Immature natural killer cell (primary cell): ENCODE data around the gene CACNA1C. TPM values are rescaled to one million over a fixed set of nuclear protein-coding genes. Genes with fewer than 3 reads are reported as not detected.
"Not testable (repeated sequence)": the region's sequence is repeated elsewhere in the genome, so short reads cannot be mapped to it uniquely, and the experiment has no call there.

Source experiments
- DNase-seq, 3 donors: peaks; one replicate each; pipeline ENCODE4 v3.0.0; 2022; ENCODE audit warnings: mixed read lengths in 1 of 3
- H3K27ac Mint-ChIP-seq, 6 donors: one replicate each; pipeline ENCODE4 v1.8.0; 2020; ENCODE audit warnings: mixed read lengths in 6 of 6, mild to moderate bottlenecking in 5 of 6, inconsistent platforms in 4 of 6, moderate library complexity in 3 of 6
- H3K27me3 Mint-ChIP-seq, 3 donors: one replicate each; pipeline ENCODE4 v1.8.0; 2020 to 2021; ENCODE audit warnings: low read depth in 3 of 3, mild to moderate bottlenecking in 3 of 3, mixed read lengths in 3 of 3, moderate library complexity in 3 of 3, inconsistent platforms in 1 of 3
- H3K36me3 Mint-ChIP-seq, 3 donors: one replicate each; pipeline ENCODE4 v1.8.0; 2020; ENCODE audit warnings: mixed read lengths in 3 of 3, inconsistent platforms in 2 of 3, mild to moderate bottlenecking in 2 of 3
- H3K4me1 Mint-ChIP-seq, 2 donors: one replicate each; pipeline ENCODE4 v1.8.0; 2020; ENCODE audit warnings: inconsistent platforms in 2 of 2, mild to moderate bottlenecking in 2 of 2, mixed read lengths in 2 of 2, moderate library complexity in 1 of 2
- H3K4me3 Mint-ChIP-seq, 5 donors: one replicate each; pipeline ENCODE4 v1.8.0; 2020; ENCODE audit warnings: mild to moderate bottlenecking in 5 of 5, mixed read lengths in 5 of 5, inconsistent platforms in 3 of 5, moderate library complexity in 3 of 5
- H3K9me3 Mint-ChIP-seq, 6 donors: one replicate each; pipeline ENCODE4 v1.8.0; 2020; ENCODE audit warnings: mild to moderate bottlenecking in 6 of 6, mixed read lengths in 6 of 6, inconsistent platforms in 4 of 6, moderate library complexity in 3 of 6
- polyA plus RNA-seq, 3 donors: library from polyadenylated mRNA; unstranded; fragments of 300-500 nt; fragmentation: Illumina TruSeq; gene quantifications; one replicate each; pipeline ENCODE4 v1.2.3, GENCODE V29; 2021

The CACNA1C gene
- polyA plus RNA-seq, 3 donors from 2014 or later = 0.05 to 0.36 (median 0.12) TPM

DNA sequence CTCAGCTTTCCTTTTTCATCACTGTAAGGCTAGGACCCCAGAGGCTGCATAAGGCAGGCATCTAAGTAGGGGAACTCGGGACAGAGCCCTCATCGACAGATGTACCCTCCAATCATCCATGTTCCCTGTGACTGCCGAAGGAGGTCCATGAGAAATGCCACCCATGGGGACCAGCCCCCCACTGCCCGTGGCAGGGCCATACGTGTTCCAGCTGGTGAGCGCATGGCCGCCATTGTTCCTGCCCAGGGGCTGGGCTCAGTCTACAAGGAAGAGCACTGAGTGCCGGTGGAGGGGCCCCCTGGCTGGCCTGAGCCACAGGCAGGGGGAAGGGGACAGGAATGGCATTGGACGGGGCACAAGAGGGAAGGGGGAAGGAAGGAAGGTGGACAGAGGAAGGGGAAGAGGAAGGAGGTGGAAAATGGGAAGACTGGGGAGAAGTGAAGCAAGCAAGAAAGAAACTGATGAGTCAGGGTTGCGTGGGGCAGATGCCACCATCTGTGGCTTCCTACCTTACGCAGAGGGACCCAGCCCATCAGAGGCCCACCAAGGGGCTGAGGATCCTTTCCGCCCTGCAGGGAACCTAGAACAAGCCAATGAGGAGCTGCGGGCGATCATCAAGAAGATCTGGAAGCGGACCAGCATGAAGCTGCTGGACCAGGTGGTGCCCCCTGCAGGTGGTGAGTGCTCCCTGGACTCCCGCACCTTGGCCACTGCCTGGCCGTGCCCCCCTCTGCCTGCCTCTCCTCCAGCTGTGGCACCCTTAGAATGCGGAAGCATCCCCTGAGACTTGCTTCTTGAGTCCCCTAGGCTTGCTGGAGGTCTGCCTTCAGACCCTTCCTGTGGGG is 621.4 kb downstream of the CACNA1C start:
- DNase-seq = no peak
- Mint-ChIP-seq H3K9me3 (no peaks in the 10 kb centered on the region), H3K36me3 (peaks cover 4 to 6% (median 5%) of the 10 kb centered on the region in 3 donors), H3K4me1 (no peaks in the 10 kb centered on the region), H3K4me3 (no peak overlapping the region), H3K27me3 (peaks cover 0 to 2% (median 1%) of the 10 kb centered on the region in 3 donors), H3K27ac (no peak overlapping the region)

GRCh38 chr12:2675776-2676175 is 623.0 kb downstream of the CACNA1C start:
- peaks cover 0 to 2% (median 1%) of the 10 kb centered on the region in 3 donors for H3K27me3 Mint-ChIP-seq
- H3K9me3 Mint-ChIP-seq = no peaks in the 10 kb centered on the region
- no peaks in the 10 kb centered on the region for H3K4me1 Mint-ChIP-seq
- DNase-seq = no peak
- H3K36me3 Mint-ChIP-seq = peaks cover 0 to 6% (median 5%) of the 10 kb centered on the region in 3 donors
- H3K27ac Mint-ChIP-seq = no peak overlapping the region
- no peak overlapping the region for H3K4me3 Mint-ChIP-seq

- Mint-ChIP-seq H3K27ac (no peak overlapping the region), H3K27me3 (peaks cover 3 to 6% (median 4%) of the 10 kb centered on the region in 3 donors), H3K36me3 (no peaks in the 10 kb centered on the region), H3K4me3 (no peak overlapping the region), H3K4me1 (peaks cover 0 to 2% of the 10 kb centered on the region in 2 donors), H3K9me3 (no peaks in the 10 kb centered on the region)
- DNase-seq = no peak
Observed at GRCh38 chr12:2677142-2677880, 624.5 kb downstream of the CACNA1C start.

DNA sequence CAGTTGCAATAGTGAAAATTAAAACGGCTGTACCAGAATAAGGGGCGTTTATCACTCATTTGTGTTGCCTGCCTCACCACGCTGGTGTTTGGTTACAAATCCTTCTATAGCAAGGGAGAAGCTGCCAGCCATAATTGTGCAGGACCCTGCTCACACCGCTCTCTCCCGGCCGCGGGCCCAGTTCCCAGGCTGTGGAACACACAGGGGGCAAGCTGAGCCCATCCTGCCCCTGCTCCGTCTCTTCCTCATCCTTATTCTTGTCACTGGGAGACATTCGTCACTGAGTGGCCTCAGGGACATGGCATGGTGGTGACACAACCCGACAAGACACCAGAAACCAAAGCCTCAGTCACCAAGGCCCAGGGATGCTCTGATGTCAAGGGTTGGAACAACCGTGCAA is 625.6 kb downstream of the CACNA1C start:
- peaks cover 0 to 4% (median 0%) of the 10 kb centered on the region in 3 donors for H3K36me3 Mint-ChIP-seq
- DNase-seq = no peak
- peak overlapping the region in 1 of 6 donors; percentile 34 for H3K27ac Mint-ChIP-seq
- peaks cover 7 to 13% (median 9%) of the 10 kb centered on the region in 3 donors for H3K27me3 Mint-ChIP-seq
- H3K9me3 Mint-ChIP-seq = peaks cover 0 to 5% (median 0%) of the 10 kb centered on the region in 6 donors
- peaks cover 2 to 12% of the 10 kb centered on the region in 2 donors for H3K4me1 Mint-ChIP-seq
- no peak overlapping the region for H3K4me3 Mint-ChIP-seq

GRCh38 chr12:2679068-2679815 is 626.5 kb downstream of the CACNA1C start:
- DNase-seq = no peak
- Mint-ChIP-seq H3K4me1 (peaks cover 2 to 12% of the 10 kb centered on the region in 2 donors), H3K4me3 (no peak overlapping the region), H3K36me3 (peaks cover 0 to 4% (median 0%) of the 10 kb centered on the region in 3 donors), H3K9me3 (peaks cover 0 to 5% (median 0%) of the 10 kb centered on the region in 6 donors), H3K27me3 (peaks cover 7 to 13% (median 9%) of the 10 kb centered on the region in 3 donors), H3K27ac (no peak overlapping the region)

DNA sequence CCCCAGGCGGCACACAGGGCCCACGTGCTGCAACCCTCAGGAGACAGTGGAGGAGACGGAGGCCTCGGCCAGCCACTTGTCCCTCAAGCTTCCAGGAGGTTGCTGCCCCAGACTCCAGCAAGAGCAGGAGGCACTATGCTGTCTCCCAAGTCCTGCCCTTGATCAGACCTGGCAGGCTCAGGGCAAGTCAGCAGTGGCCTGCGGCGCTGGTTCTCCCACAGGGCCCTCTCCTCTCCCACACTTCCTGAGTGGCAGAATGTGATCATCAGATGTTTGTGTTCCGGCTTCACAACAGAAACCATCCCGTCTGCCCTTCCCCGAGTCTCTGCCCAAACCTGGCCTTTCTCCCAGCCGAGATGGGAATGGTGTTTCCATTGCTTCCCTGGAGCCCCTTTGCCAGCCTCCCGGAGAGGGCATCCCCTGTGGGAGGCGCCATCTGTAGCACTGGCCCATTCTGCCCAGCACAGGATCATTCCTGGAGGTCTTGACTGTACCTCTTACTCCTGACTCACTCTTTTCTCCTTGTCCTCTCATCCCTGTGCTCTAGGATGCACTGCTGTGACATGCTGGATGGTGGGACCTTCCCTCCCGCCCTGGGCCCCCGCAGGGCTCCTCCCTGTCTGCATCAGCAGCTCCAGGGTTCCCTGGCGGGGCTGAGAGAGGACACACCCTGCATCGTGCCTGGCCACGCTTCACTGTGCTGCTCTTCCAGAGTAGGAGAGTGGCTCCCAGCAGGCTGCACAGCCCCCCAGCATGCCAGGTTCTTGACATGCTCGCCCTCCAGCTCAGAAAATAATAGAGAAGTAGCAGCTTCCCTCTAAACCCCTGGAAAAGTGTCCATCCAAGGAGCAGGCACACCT is 627.3 kb downstream of the CACNA1C start:
- no peak overlapping the region for H3K4me3 Mint-ChIP-seq
- DNase-seq = no peak
- H3K36me3 Mint-ChIP-seq = peaks cover 0 to 4% (median 0%) of the 10 kb centered on the region in 3 donors
- peaks cover 0 to 5% (median 0%) of the 10 kb centered on the region in 6 donors for H3K9me3 Mint-ChIP-seq
- H3K4me1 Mint-ChIP-seq = peaks cover 2 to 12% of the 10 kb centered on the region in 2 donors
- no peak overlapping the region for H3K27ac Mint-ChIP-seq
- peaks cover 7 to 13% (median 9%) of the 10 kb centered on the region in 3 donors for H3K27me3 Mint-ChIP-seq

GRCh38 chr12:2680676-2681039 is 627.9 kb downstream of the CACNA1C start:
- H3K4me3 Mint-ChIP-seq = no peak overlapping the region
- DNase-seq = no peak
- H3K9me3 Mint-ChIP-seq = peaks cover 0 to 5% (median 0%) of the 10 kb centered on the region in 6 donors
- peaks cover 2 to 12% of the 10 kb centered on the region in 2 donors for H3K4me1 Mint-ChIP-seq
- H3K36me3 Mint-ChIP-seq = peaks cover 0 to 4% (median 0%) of the 10 kb centered on the region in 3 donors
- peaks cover 7 to 13% (median 9%) of the 10 kb centered on the region in 3 donors for H3K27me3 Mint-ChIP-seq
- no peak overlapping the region for H3K27ac Mint-ChIP-seq

GRCh38 chr12:2681450-2682205 is 628.8 kb downstream of the CACNA1C start:
- Mint-ChIP-seq H3K4me1 (peaks cover 2 to 12% of the 10 kb centered on the region in 2 donors), H3K36me3 (peaks cover 0 to 4% (median 0%) of the 10 kb centered on the region in 3 donors), H3K4me3 (no peak overlapping the region), H3K27ac (peak overlapping the region in 1 of 6 donors; percentile 35), H3K9me3 (peaks cover 0 to 5% (median 0%) of the 10 kb centered on the region in 6 donors), H3K27me3 (peaks cover 6 to 13% (median 12%) of the 10 kb centered on the region in 3 donors)
- DNase-seq = no peak

- Mint-ChIP-seq H3K27ac (peak overlapping the region; percentile 36 to 100 (median 82)), H3K4me1 (peaks cover 2 to 12% of the 10 kb centered on the region in 2 donors), H3K4me3 (peak overlapping the region in 3 of 5 donors; percentile 15 to 73 (median 36)), H3K36me3 (peaks cover 0 to 4% (median 0%) of the 10 kb centered on the region in 3 donors), H3K27me3 (peaks cover 6 to 13% (median 12%) of the 10 kb centered on the region in 3 donors), H3K9me3 (peaks cover 0 to 5% (median 0%) of the 10 kb centered on the region in 6 donors)
- DNase-seq = peak; percentile 38 to 63 (median 54)
Observed at GRCh38 chr12:2682296-2683251, 629.8 kb downstream of the CACNA1C start.

GRCh38 chr12:2683283-2684025 is 630.7 kb downstream of the CACNA1C start:
- Mint-ChIP-seq H3K27me3 (peaks cover 6 to 13% (median 12%) of the 10 kb centered on the region in 3 donors), H3K4me1 (peaks cover 6 to 16% of the 10 kb centered on the region in 2 donors), H3K27ac (peak overlapping the region in 1 of 6 donors; percentile 87), H3K36me3 (peaks cover 0 to 4% (median 0%) of the 10 kb centered on the region in 3 donors), H3K4me3 (no peak overlapping the region), H3K9me3 (peaks cover 0 to 5% (median 0%) of the 10 kb centered on the region in 6 donors)
- DNase-seq = no peak

DNA sequence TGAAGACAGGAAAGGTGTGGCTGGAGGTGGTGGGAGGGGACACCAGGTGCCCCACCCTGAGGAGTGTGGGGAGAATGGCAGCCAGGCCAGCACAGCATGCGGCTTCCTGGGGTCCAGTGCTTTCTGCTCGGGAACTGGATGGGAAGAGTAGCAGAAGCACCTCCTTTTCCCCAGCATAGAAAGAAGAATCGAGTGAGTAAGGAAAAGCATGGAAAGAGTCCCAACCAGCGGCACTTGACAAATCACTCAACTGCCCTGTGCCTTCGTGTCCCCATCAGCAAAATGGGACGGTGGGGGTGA is 631.2 kb downstream of the CACNA1C start:
- not testable (repeated sequence) for H3K4me3 Mint-ChIP-seq, H3K36me3 Mint-ChIP-seq, H3K9me3 Mint-ChIP-seq, DNase-seq
- H3K4me1 Mint-ChIP-seq = peaks cover 9 to 20% of the 10 kb centered on the region in 2 donors
- peak overlapping the region in 1 of 6 donors; percentile 53 for H3K27ac Mint-ChIP-seq
- peaks cover 6 to 13% (median 12%) of the 10 kb centered on the region in 3 donors for H3K27me3 Mint-ChIP-seq
